ENCODE measurements around the gene BBS9. TPM values are rescaled to one million over a fixed set of nuclear protein-coding genes. Genes with fewer than 3 reads are reported as not detected.

BBS9 gene
- total RNA-seq, 2 experiments from 2014 or later: 6.0 to 7.7 TPM

- ChIA-PET POLR2A (no interaction called here), CTCF (interaction anchor here (0.9 kb wide), 1 partner anchor 606 kb away, joined by 3 read pairs; no protein-coding TSS in a partner anchor)
- H3K4me3 Mint-ChIP-seq: no peak overlapping the region
- intact Hi-C loops (cut with micrococcal nuclease): no loop called here
- H3K36me3 Mint-ChIP-seq (ENCODE audit: low read depth): peaks cover 15% of the 10 kb centered on the region
- ATAC-seq (no peak), DNase-seq (no peak)
- no peak overlapping the region for H3K27ac Mint-ChIP-seq
- H3K4me1 Mint-ChIP-seq (ENCODE audit: low read depth): no peaks in the 10 kb centered on the region
- no peak for TF ChIP-seq CTCF (IDR thresholded peaks at IDR 0.05)
- peaks cover 15% of the 10 kb centered on the region for H3K9me3 Mint-ChIP-seq
- H3K27me3 Mint-ChIP-seq: no peaks in the 10 kb centered on the region
Measured at GRCh38 chr7:33326485-33326848, 197.1 kb downstream of the BBS9 start.

GRCh38 chr7:33327427-33327826 is 198.1 kb downstream of the BBS9 start:
- TF ChIP-seq CTCF (IDR thresholded peaks at IDR 0.05): no peak
- ATAC-seq (no peak), DNase-seq (no peak)
- H3K27me3 Mint-ChIP-seq: no peaks in the 10 kb centered on the region
- H3K4me3 Mint-ChIP-seq: no peak overlapping the region
- H3K9me3 Mint-ChIP-seq: peaks cover 10% of the 10 kb centered on the region
- no peak overlapping the region for H3K27ac Mint-ChIP-seq
- POLR2A ChIA-PET: no interaction called here
- H3K36me3 Mint-ChIP-seq (ENCODE audit: low read depth): peaks cover 13% of the 10 kb centered on the region
- no peaks in the 10 kb centered on the region for H3K4me1 Mint-ChIP-seq (ENCODE audit: low read depth)
- intact Hi-C loops (cut with micrococcal nuclease): no loop called here
- CTCF ChIA-PET: interaction anchor here (0.8 kb wide), 1 partner anchor 101 kb away, joined by 3 read pairs; no protein-coding TSS in a partner anchor

GRCh38 chr7:33334349-33334748 is 205.0 kb downstream of the BBS9 start:
- ChIA-PET CTCF (interaction anchor here (1.2 to 1.9 kb wide), 3 partner anchors 10 to 561 kb away, joined by 3 to 6 read pairs (median 3); no protein-coding TSS in a partner anchor), POLR2A (no interaction called here)
- Mint-ChIP-seq H3K4me3 (no peak overlapping the region), H3K27me3 (no peaks in the 10 kb centered on the region), H3K27ac (no peak overlapping the region), H3K9me3 (no peaks in the 10 kb centered on the region), H3K36me3 (ENCODE audit: low read depth) (no peaks in the 10 kb centered on the region), H3K4me1 (ENCODE audit: low read depth) (no peaks in the 10 kb centered on the region)
- ATAC-seq (no peak), DNase-seq (peak; percentile 2)
- no peak for TF ChIP-seq CTCF (IDR thresholded peaks at IDR 0.05)
- intact Hi-C loops (cut with micrococcal nuclease): no loop called here

- TF ChIP-seq CTCF (IDR thresholded peaks at IDR 0.05): no peak
- intact Hi-C loops (cut with micrococcal nuclease): no loop called here
- no peak for ATAC-seq
- Mint-ChIP-seq H3K9me3 (no peaks in the 10 kb centered on the region), H3K4me1 (ENCODE audit: low read depth) (no peaks in the 10 kb centered on the region), H3K4me3 (no peak overlapping the region), H3K27me3 (no peaks in the 10 kb centered on the region), H3K36me3 (ENCODE audit: low read depth) (peaks cover 3% of the 10 kb centered on the region), H3K27ac (no peak overlapping the region)
- POLR2A ChIA-PET: no interaction called here
- CTCF ChIA-PET: interaction anchor here (1.1 kb wide), 1 partner anchor 8 kb away, joined by 3 read pairs; no protein-coding TSS in a partner anchor
- no peak for DNase-seq
Measured at GRCh38 chr7:33336820-33337219, 207.5 kb downstream of the BBS9 start.

DNA sequence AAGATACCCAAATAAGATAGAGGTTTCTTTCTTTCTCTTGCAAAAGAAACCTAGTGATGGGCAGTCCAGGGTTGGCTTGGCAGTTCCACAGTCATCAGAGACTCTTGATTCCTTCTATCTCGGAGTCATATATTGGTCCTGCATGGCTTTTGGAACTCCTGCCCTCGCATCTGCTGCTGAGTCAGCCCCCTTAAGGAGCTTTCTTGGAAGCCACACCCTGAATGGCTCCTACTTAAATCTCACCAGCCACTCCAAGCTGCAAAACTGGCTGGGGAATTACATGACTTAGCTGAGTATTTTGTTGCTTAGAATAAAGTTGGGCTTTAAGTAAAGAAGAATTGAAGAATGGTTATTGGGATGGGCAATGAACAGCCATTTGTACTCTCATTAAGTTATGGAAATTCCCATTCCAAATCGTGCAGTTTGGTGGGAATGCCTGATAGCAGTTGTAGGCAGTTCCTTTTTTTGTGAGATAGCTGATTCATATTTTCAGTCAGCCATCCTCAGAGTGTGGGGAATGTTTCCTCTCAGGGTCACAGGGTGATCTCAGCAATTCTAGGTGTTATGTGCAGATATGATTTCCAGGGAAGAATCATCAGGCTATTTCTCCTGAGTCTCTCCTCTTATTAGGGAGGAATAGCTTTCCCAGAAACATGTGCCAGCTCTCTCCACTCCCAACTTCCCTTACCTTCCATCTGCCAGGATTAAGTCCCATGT is 209.9 kb downstream of the BBS9 start:
- intact Hi-C loops (cut with micrococcal nuclease): no loop called here
- no peaks in the 10 kb centered on the region for H3K9me3 Mint-ChIP-seq
- ChIA-PET POLR2A (no interaction called here), CTCF (no interaction called here)
- DNase-seq: no peak
- H3K27ac Mint-ChIP-seq: no peak overlapping the region
- H3K27me3 Mint-ChIP-seq: no peaks in the 10 kb centered on the region
- no peak overlapping the region for H3K4me3 Mint-ChIP-seq
- no peak for ATAC-seq
- no peak for TF ChIP-seq CTCF (IDR thresholded peaks at IDR 0.05)
- no peaks in the 10 kb centered on the region for H3K4me1 Mint-ChIP-seq (ENCODE audit: low read depth)
- peaks cover 5% of the 10 kb centered on the region for H3K36me3 Mint-ChIP-seq (ENCODE audit: low read depth)
